GM19240 (cell line): ENCODE results near the gene KLHL5.
"Not testable (repeated sequence)": the region's sequence is repeated elsewhere in the genome, so short reads cannot be mapped to it uniquely, and the experiment has no call there.

Source experiments
- DNase-seq: peaks from one replicate; pipeline ENCODE4 v3.0.0; 2011; ENCODE audit warnings: low spot score; ENCODE audit not compliant: insufficient read length

Gene KLHL5, protein sequence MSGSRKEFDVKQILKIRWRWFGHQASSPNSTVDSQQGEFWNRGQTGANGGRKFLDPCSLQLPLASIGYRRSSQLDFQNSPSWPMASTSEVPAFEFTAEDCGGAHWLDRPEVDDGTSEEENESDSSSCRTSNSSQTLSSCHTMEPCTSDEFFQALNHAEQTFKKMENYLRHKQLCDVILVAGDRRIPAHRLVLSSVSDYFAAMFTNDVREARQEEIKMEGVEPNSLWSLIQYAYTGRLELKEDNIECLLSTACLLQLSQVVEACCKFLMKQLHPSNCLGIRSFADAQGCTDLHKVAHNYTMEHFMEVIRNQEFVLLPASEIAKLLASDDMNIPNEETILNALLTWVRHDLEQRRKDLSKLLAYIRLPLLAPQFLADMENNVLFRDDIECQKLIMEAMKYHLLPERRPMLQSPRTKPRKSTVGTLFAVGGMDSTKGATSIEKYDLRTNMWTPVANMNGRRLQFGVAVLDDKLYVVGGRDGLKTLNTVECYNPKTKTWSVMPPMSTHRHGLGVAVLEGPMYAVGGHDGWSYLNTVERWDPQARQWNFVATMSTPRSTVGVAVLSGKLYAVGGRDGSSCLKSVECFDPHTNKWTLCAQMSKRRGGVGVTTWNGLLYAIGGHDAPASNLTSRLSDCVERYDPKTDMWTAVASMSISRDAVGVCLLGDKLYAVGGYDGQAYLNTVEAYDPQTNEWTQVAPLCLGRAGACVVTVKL

DNA sequence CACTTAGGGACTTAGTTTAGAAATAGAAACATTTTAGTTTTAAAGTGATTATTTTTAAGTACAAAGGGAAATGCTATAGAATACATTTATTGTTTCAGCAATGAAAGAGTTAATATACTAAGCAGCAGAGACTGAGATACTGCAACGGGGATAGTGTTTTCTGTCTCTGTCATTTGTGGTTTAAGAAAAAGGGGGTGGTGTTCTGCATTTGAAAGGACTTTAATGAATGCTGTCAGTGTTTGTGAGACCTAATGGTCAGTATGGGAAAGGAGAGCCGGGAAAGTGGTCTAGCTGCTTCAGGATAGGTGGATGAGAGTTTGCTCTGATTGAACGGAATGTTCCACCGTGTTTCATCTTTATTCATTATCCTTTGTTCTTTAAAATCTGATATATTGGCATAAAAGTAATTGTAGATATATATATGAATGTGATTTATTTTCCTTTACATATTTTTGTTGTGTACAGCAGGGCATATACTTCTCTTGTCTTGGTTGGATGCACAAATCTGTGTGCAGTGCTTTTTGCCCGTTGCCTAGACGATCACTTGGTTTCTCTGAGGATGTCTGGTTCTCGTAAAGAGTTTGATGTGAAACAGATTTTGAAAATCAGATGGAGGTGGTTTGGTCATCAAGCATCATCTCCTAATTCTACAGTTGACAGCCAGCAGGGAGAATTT is at the start of gene KLHL5:
Gene KLHL5, plus strand, starts transcription at position 139 of the 676 bp plus-strand sequence. Its CDS starts 421 bp downstream, at position 560.
- DNase-seq: no peak

GRCh38 chr4:39014028-39014427 is 48.0 kb upstream of the KLHL5 start:
- DNase-seq: no peak

- DNase-seq: no peak
Measured at GRCh38 chr4:39020130-39020529, 41.9 kb upstream of the KLHL5 start.

DNA sequence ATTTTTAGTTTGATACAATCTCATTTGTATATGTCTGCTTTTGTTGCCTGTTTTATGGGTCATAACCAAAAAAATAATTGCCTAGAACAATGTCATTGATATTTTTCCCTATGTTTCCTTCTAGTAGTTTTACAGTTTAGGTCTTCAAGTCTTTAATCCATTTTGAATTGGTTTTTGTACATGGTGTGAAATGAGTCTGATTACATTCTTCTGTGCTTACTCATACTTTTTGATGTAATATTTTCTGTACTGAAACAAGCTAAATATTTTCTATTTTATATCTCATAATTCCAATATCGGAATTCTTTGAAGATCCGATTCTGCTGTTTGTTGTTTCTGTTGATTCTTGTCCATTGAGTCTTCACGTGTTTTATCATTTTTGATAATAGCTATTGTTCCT is 40.4 kb upstream of the KLHL5 start:
- DNase-seq: no peak

DNA sequence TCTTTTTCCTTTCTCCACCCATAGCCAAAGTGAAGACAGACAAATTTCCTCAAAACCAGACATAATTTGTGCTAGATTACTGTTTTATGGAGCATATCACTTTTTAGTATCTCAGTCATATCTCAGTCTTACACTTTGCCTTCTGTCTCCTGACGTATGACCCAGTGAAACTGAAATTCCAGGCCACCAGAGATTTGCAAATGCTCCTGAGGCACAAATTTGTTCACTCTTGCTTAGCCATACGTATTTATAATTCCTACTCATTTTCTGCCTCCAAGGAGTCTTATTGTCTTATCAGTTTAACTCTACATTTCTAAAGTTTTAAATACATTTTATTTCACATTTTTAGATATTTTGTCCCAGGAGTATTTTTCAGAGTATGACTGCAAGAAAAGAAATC is 39.8 kb upstream of the KLHL5 start:
- no peak for DNase-seq

DNA sequence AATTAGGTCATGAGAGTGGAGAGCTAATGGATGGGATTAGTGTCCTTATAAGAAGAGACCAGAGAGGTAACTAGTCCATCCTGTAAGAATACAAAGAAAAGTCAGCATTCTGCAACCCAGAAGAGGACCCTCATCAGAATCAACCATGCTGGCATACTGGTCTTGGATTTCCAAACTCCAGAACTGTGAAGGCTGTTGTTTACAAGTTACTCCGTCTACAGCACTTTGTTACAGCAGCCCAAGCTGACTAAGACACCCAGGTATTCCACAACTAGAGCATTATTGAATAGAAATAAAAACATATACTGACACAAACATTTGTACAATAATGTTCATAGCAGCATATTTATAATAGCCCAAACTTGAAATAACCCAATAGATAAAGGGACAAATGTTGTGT is 39.0 kb upstream of the KLHL5 start:
- DNase-seq: no peak

DNA sequence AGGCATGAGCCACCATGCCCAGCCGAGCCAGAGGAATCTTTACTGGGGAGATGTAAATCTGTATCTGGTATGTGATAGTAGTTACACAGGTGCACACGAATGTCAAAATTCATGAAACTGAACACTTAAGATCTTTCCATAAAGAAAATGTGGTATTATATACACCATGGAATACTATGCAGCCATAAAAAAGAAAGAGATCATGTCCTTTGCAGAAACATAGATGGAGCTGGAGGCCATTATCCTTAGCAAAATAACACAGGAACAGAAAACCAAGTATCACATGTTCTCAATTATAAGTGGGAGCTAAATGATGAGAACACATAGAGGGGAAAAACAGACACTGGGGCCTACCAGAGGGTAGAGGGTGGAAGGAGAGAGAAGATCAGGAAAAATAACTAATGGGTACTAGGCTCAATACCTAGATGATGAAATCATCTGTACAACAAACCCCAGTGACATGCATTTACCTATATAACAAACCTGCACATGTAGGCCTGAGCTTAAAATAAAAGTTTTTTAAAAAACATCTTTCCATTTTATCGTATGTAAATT is 37.6 kb upstream of the KLHL5 start:
- no peak for DNase-seq

DNA sequence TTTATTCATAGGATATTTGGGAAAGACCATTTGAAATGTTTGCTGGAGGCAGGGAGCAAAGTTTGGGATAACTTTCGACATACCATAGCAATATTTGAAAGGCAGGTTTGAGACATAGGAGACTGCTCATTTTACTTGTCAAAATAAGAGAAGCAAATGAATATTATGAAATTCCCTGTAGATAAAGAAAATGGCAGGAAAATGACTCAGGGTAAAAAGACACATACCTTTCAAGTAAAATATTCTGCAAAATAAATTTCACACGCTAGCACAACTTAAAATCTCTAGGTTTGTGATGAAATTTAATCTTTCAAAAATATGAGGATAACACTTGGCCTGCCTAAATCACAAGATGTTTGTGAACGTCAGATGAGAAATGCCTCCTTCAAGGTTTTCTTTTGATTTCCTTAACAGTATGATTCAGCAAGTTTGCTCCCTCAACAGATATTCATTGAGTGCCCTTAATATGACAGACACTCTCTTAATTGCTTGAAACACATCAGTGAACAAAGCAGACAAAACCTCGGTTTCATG is 36.4 kb upstream of the KLHL5 start:
- DNase-seq: no peak

GRCh38 chr4:39026096-39026495 is 35.9 kb upstream of the KLHL5 start:
- no peak for DNase-seq

GRCh38 chr4:39029752-39030694 is 32.0 kb upstream of the KLHL5 start:
- DNase-seq: no peak

- DNase-seq: no peak
Measured at GRCh38 chr4:39030725-39031124, 31.3 kb upstream of the KLHL5 start.

- not testable (repeated sequence) for DNase-seq
Measured at GRCh38 chr4:39031590-39032020, 30.4 kb upstream of the KLHL5 start.

GRCh38 chr4:39032218-39033085 is 29.6 kb upstream of the KLHL5 start, which contains the start of gene TMEM156:
TMEM156 (minus strand) TSS chr4:39032409; CDS start chr4:39032313, 96 bp downstream.
- DNase-seq: no peak

- no peak for DNase-seq
Measured at GRCh38 chr4:39036172-39036571, 25.9 kb upstream of the KLHL5 start.

DNA sequence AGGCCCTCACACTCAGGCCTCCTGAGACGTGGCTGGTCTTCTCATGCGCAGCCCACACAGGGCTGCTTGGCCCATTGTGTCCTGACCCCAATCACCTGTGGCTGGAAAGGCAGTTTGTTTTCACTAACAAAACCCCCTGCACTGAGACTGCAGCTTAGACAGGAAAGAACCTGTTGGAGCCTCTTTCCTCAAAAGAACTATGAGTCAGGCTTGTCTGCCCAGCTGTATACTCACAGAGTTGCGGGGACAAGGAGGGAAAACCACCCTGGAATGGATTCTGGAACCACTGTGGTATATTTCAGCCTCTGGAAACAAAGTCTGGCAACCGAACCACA is 24.6 kb upstream of the KLHL5 start:
- DNase-seq: no peak

DNA sequence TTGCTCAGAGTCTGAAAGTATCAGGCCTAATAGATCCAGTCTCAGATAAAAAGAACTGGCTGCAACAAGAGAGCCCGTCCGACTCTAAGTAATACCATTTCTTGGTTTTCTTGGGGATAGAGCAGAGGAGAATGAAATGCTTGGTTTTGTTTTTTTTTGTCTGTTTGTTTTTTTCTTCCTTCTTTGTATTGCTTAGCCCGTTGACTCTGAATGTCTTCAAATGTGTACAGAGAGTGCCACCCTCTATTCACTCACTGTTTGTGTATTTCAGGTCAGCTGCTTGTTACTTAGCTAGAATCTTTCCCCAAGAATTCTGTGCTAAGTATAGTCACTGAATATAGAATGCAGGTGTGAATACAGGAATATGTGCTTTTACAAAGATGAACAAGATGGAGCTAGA is 24.1 kb upstream of the KLHL5 start:
- DNase-seq: no peak

- no peak for DNase-seq
Measured at GRCh38 chr4:39039108-39039507, 22.9 kb upstream of the KLHL5 start.

GRCh38 chr4:39042366-39042765 is 19.7 kb upstream of the KLHL5 start:
- DNase-seq: no peak

- no peak for DNase-seq
Measured at GRCh38 chr4:39043058-39043860, 18.8 kb upstream of the KLHL5 start.
